Activated effector memory CD4-positive, alpha-beta T cell treated with Interleukin-2 at 50 U/mL for 16 hours (primary cell): ENCODE data around the gene MEIOC.

Experiments
- DNase-seq: peaks from one replicate; pipeline ENCODE4 v3.0.0-alpha.2; 2020

The MEIOC gene

DNA sequence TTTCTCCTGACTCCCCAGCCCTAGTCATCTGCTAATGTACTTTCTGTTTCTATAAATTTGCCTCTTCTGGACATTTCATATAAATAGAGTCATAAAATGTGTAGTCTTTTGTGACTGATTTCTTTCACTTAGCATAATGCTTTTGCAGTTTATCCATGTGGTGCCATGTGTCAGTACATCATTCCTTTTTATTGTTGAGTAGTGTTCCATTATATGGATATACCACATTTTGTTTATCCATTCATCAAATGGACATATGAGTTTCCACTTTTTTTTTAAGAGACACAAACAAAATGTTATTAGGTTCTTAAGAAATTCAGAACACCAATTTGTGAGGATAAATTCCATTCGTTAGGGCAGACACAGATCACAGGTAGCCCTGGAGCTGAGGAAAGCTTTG, 63.2 kb downstream of the MEIOC start:
- DNase-seq: no peak

DNA sequence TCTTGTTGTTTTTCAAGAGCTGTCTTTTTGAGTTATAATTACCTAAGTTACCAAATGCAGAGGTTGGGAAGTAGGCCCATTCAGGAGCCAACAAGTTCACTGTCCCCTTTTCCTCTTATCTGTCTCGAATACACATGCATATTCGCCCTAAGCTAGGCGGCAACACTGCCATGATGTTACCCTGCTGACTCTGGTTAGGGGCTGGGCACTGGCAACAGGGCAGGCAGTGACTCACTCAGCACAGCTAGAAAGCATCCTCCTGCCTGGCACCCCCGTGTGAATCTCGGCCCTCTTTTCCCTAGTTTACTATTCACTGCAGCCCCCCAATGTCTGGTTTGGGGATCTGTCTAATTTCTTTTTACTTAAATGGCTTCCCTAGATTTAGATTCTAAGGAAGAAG, 66.0 kb downstream of the MEIOC start:
- DNase-seq: no peak
